Fibroblast of the aortic adventitia (primary cell): Measurements from ENCODE around the gene TCN1. TPM values are rescaled to one million over a fixed set of nuclear protein-coding genes. Genes with fewer than 3 reads are reported as not detected.

Experiments used
- DNase-seq: peaks from one replicate; pipeline ENCODE4 v3.0.0-alpha.2; 2010; ENCODE audit warnings: low read depth
- H3K4me3 ChIP-seq: 2 replicates; pipeline ENCODE4 v1.5.1; 2011; ENCODE audit warnings: low read depth, mild to moderate bottlenecking, control low read depth, low read length, moderate library complexity
- total RNA-seq: library from RNA; depleted of rRNA; stranded (reverse); fragments of >200 nt; gene quantifications from 2 replicates; pipeline ENCODE4 v1.2.3, GENCODE V29; 2012; ENCODE audit warnings: low replicate concordance
- TF ChIP-seq, protein P1 (sequence below): IDR thresholded peaks from 2 replicates; pipeline ENCODE4 v1.5.1; 2011; ENCODE audit warnings: mild to moderate bottlenecking, low read length, control low read depth, inconsistent platforms; ENCODE audit not compliant: insufficient read depth

TCN1 gene
- total RNA-seq, 1 donor, result not detected

- DNase-seq, result no peak
- no peak within 1 kb of the TSS for H3K4me3 ChIP-seq
- TF ChIP-seq, protein P1, sequence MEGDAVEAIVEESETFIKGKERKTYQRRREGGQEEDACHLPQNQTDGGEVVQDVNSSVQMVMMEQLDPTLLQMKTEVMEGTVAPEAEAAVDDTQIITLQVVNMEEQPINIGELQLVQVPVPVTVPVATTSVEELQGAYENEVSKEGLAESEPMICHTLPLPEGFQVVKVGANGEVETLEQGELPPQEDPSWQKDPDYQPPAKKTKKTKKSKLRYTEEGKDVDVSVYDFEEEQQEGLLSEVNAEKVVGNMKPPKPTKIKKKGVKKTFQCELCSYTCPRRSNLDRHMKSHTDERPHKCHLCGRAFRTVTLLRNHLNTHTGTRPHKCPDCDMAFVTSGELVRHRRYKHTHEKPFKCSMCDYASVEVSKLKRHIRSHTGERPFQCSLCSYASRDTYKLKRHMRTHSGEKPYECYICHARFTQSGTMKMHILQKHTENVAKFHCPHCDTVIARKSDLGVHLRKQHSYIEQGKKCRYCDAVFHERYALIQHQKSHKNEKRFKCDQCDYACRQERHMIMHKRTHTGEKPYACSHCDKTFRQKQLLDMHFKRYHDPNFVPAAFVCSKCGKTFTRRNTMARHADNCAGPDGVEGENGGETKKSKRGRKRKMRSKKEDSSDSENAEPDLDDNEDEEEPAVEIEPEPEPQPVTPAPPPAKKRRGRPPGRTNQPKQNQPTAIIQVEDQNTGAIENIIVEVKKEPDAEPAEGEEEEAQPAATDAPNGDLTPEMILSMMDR, result no peak
Measured at GRCh38 chr11:59845399-59845798, 20.9 kb downstream of the TCN1 start, which contains the start of gene CBLIF. TSS of gene CBLIF (minus strand) at chr11:59845499. CDS start at chr11:59845453, 46 bp downstream.

DNA sequence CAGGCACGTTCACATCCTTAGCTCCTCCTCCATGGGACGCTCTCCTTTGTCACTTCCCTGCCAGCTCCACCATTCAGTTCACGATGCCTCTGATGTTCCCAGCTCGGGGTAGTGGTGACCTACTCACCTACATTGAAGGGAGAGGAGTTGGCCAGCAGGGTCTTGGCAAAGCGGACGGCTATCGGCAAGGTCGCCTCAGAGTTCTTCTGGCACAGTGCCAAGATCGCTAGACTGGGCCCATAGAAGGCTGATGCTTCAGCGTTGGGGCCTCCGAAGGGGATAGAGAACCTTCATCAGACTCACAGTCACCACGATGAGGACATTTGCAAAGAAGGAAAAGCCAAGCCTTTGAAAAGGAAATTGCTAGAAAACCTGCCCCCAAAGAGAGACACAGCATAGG lies 24.0 kb downstream of the TCN1 start:
- no peak overlapping the region for H3K4me3 ChIP-seq
- TF ChIP-seq, protein P1, result no peak
- DNase-seq, result no peak

DNA sequence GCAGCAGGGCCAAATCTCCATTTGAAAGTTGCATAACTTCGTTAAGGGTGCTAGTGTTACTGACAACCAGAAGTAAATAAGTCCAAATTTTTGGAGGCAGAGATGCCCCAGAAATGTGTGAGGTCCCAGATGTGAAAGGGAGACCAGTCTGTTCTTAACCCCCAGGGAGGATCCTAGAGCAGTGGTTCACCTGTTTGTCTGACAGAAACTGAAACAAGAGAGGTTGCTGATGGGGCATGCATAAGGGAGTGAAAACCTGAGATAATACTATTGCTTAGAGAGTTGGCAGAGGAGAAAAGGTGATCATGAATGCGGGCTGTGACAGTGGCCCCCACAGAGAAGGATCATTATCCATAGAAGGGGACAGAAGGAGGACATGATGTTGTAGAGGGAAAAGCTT lies 24.8 kb downstream of the TCN1 start:
- no peak overlapping the region for H3K4me3 ChIP-seq
- no peak for DNase-seq
- TF ChIP-seq, protein P1, result no peak

- TF ChIP-seq, protein P1, result no peak
- no peak for DNase-seq
- H3K4me3 ChIP-seq, result no peak overlapping the region
Measured at GRCh38 chr11:59839615-59840014, 26.7 kb downstream of the TCN1 start.

DNA sequence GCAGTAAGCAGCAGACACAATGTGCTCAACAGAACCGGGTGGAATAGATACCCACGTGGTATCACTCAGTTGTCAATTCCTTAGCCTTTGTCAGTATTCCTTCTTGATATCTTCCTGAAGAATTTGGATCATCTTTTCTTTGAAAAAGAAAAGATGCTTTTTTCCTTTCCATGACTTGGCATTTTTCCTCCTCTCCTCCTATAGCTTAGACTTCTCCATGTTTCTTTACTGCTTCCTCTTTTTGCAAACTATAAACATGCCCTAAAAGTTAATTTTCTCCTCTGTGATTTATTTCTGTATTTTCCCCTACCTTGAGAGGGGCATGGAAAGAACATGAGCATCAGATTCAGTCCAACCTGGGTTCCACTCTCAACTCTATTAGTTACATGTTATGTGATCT lies 32.7 kb downstream of the TCN1 start:
- no peak overlapping the region for H3K4me3 ChIP-seq
- DNase-seq, result no peak
- TF ChIP-seq, protein P1, result no peak

DNA sequence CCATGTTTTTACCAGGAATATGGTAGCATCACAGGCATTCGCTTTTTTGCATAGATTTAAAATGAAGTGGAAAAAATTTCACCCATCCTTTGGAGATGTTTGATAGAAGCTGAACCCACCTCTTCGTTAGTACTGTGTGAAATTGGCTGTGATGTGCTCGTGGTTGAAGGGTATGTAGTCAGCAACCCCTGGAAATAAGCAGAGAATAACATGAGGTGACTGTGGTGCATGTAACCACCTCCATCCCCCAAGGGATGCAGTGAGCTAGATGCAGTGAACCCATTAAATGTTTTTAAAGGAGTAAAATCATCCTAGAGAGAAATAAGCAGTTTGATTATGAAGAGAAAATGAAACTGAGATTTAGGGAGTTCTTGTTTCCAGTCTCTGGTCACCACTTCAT lies 36.9 kb downstream of the TCN1 start:
- H3K4me3 ChIP-seq, result no peak overlapping the region
- TF ChIP-seq, protein P1, result no peak
- no peak for DNase-seq

DNA sequence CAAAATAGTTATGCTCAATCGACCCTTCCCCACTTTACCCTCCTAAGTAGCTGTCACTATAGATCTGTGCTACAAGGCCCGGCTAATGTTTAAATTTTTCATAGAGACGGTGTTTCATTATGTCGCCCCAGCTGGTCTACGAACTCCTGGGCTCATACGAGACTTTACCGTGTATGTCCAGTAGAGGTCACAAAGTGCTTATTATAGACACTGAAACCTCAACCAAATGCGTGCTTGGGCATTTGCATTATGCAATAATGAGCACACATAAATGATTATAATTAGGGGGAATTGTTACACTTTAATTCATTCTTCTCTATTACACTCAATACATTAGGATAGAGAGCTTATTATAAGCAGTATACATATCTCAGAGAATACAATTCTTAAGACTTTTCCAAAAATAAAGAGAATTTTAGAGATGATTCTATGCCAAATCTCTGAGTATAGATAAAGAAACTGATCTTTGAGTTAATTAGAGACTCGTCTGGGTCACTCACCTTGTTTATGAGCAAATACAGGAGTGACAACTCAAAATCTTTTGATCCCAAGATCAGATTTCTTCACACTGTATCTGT lies 43.2 kb downstream of the TCN1 start:
- peak; percentile 70 for DNase-seq
- TF ChIP-seq, protein P1, result peak; percentile 69
- no peak overlapping the region for H3K4me3 ChIP-seq
